IMR-90 (cell line): Measurements from ENCODE around the gene ARL6IP5. TPM values are rescaled to one million over a fixed set of nuclear protein-coding genes. Genes with fewer than 3 reads are reported as not detected.

Experiments used
- ATAC-seq: fragments of 200-7000 bp; cut with Tn5 transposase; 2 replicates; pipeline ENCODE4 v1.9.1; 2020; ENCODE audit warnings: low read depth, mild to moderate bottlenecking, moderate library complexity
- BruUV-seq: library from RNA; stranded (reverse); fragments of 400-500 nt; replicated peaks from 2 replicates; lab custom pipeline; 2021; lab: Mats Ljungman, UMichigan
- CTCF ChIA-PET: fragments of 300-600 bp; formaldehyde crosslinking; extraction: SDS; loops from one replicate; lab custom pipeline; 2021; ENCODE audit warnings: antibody characterized with exemption; lab: Yijun Ruan, JAX
- POLR2A ChIA-PET: fragments of 300-600 bp; sonication (Branson Sonifier 250); formaldehyde crosslinking; loops from one replicate; lab custom pipeline; 2022; ENCODE audit warnings: antibody characterized with exemption; ENCODE audit not compliant: unreplicated experiment; lab: Charles Lee
- DNase-seq: peaks from one replicate; pipeline ENCODE4 v3.0.0; 2013
- H2AFZ ChIP-seq: replicated peaks from 2 replicates; pipeline ENCODE3; 2013; ENCODE audit warnings: low read length, mild to moderate bottlenecking; ENCODE audit not compliant: poor library complexity
- H2AK5ac ChIP-seq: 2 replicates; pipeline ENCODE4 v1.6.1; 2013; ENCODE audit warnings: low read depth, low read length, inconsistent platforms
- H2AK9ac ChIP-seq: replicated peaks from 2 replicates; pipeline ENCODE3; 2013; ENCODE audit warnings: mild to moderate bottlenecking, low read depth, low read length, moderate library complexity; ENCODE audit not compliant: poor library complexity
- H2BK120ac ChIP-seq: 2 replicates; pipeline ENCODE4 v1.6.1; 2013; ENCODE audit warnings: low read depth, low read length, inconsistent platforms
- H2BK15ac ChIP-seq: 3 replicates; pipeline ENCODE4 v1.6.1; 2013; ENCODE audit warnings: low read depth, low read length, inconsistent platforms
- H2BK20ac ChIP-seq: 2 replicates; pipeline ENCODE4 v1.6.1; 2013; ENCODE audit warnings: low read depth, mild to moderate bottlenecking, inconsistent platforms, low read length, moderate library complexity
- H2BK5ac ChIP-seq: 2 replicates; pipeline ENCODE4 v1.6.1; 2013; ENCODE audit warnings: mild to moderate bottlenecking, low read depth, low read length, inconsistent platforms; ENCODE audit not compliant: poor library complexity, severe bottlenecking
- H3K14ac ChIP-seq: replicated peaks from 2 replicates; pipeline ENCODE4 v1.6.1; 2013; ENCODE audit warnings: low read depth, low read length, inconsistent platforms
- H3K18ac ChIP-seq: 2 replicates; pipeline ENCODE4 v1.6.1; 2013; ENCODE audit warnings: low read depth, low read length, control low read depth
- H3K23ac ChIP-seq: 2 replicates; pipeline ENCODE4 v1.6.1; 2013; ENCODE audit warnings: low read depth, low read length, inconsistent platforms
- H3K27ac ChIP-seq: 2 replicates; pipeline ENCODE4 v1.5.1; 2013; ENCODE audit warnings: mild to moderate bottlenecking, control low read depth, low read length; ENCODE audit not compliant: insufficient read depth
- H3K27me3 ChIP-seq: 2 replicates; pipeline ENCODE4 v1.6.1; 2013; ENCODE audit warnings: low read length; ENCODE audit not compliant: control insufficient read depth, insufficient read depth
- H3K36me3 ChIP-seq: 2 replicates; pipeline ENCODE4 v1.6.1; 2013; ENCODE audit warnings: low read length, mixed read lengths; ENCODE audit not compliant: control insufficient read depth, insufficient read depth
- H3K4ac ChIP-seq: 2 replicates; pipeline ENCODE4 v1.6.1; 2013; ENCODE audit warnings: low read depth, low read length, inconsistent platforms
- H3K4me1 ChIP-seq: 2 replicates; pipeline ENCODE4 v1.6.1; 2013; ENCODE audit warnings: low read length, mixed read lengths; ENCODE audit not compliant: control insufficient read depth, insufficient read depth
- H3K4me2 ChIP-seq: 2 replicates; pipeline ENCODE4 v1.6.1; 2013; ENCODE audit warnings: low read depth, mild to moderate bottlenecking, control low read depth, low read length, moderate library complexity
- H3K4me3 ChIP-seq: 2 replicates; pipeline ENCODE4 v1.5.1; 2013; ENCODE audit warnings: low read depth, mild to moderate bottlenecking, control low read depth, low read length, moderate library complexity; ENCODE audit not compliant: insufficient read depth
- H3K56ac ChIP-seq: 2 replicates; pipeline ENCODE4 v1.6.1; 2013; ENCODE audit warnings: low read length, inconsistent platforms; ENCODE audit not compliant: insufficient read depth; ENCODE audit errors: extremely low read depth
- H3K79me1 ChIP-seq, 2 experiments: 2 replicates each; pipeline ENCODE4 v1.6.1; 2013; ENCODE audit warnings: low read length in 2 of 2, inconsistent platforms in 1 of 2, low read depth in 1 of 2
- H3K9ac ChIP-seq: 2 replicates; pipeline ENCODE4 v1.6.1; 2013; ENCODE audit warnings: low read depth, low read length, control low read depth
- H3K9me1 ChIP-seq: 2 replicates; pipeline ENCODE4 v1.6.1; 2013; ENCODE audit warnings: low read length, inconsistent platforms; ENCODE audit not compliant: insufficient read depth
- H3K9me3 ChIP-seq: 2 replicates; pipeline ENCODE4 v1.6.1; 2013; ENCODE audit warnings: low read length; ENCODE audit not compliant: control insufficient read depth, insufficient read depth
- H4K20me1 ChIP-seq: 2 replicates; pipeline ENCODE4 v1.6.1; 2013; ENCODE audit warnings: low read length, inconsistent platforms; ENCODE audit not compliant: insufficient read depth
- H4K5ac ChIP-seq: 2 replicates; pipeline ENCODE4 v1.6.1; 2013; ENCODE audit warnings: mild to moderate bottlenecking, low read depth, low read length, control low read depth
- H4K8ac ChIP-seq, 2 experiments: 2 replicates each; pipeline ENCODE4 v1.6.1; 2013; ENCODE audit warnings: low read depth in 2 of 2, low read length in 2 of 2, control low read depth in 1 of 2, inconsistent platforms in 1 of 2
- H4K91ac ChIP-seq: 2 replicates; pipeline ENCODE4 v1.6.1; 2013; ENCODE audit warnings: low read depth, low read length, inconsistent platforms; ENCODE audit not compliant: insufficient read depth
- BHLHE40 ChIP-seq: fragments of 150-350 bp; IDR thresholded peaks from 2 replicates; pipeline ENCODE4 v1.6.1; 2016; ENCODE audit warnings: mild to moderate bottlenecking, low read depth, low read length
- CEBPB ChIP-seq: IDR thresholded peaks from 2 replicates; pipeline ENCODE4 v1.6.1; 2012; ENCODE audit warnings: low read depth, low read length, improper control_type of control experiment
- CHD1 ChIP-seq: IDR thresholded peaks from 2 replicates; pipeline ENCODE4 v1.6.1; 2012; ENCODE audit warnings: low read depth, low read length, improper control_type of control experiment
- FOS ChIP-seq: fragments of 150-350 bp; IDR thresholded peaks from 2 replicates; pipeline ENCODE4 v1.6.1; 2016; ENCODE audit warnings: low read depth, low read length
- MAFK ChIP-seq: IDR thresholded peaks from 2 replicates; pipeline ENCODE4 v1.6.1; 2012; ENCODE audit warnings: low read depth, low read length, improper control_type of control experiment
- MAZ ChIP-seq: IDR thresholded peaks from 2 replicates; pipeline ENCODE4 v1.6.1; 2012; ENCODE audit warnings: low read depth, mild to moderate bottlenecking, low read length, improper control_type of control experiment, moderate library complexity, borderline replicate concordance
- MXI1 ChIP-seq: IDR thresholded peaks from 2 replicates; pipeline ENCODE4 v1.6.1; 2012; ENCODE audit warnings: low read depth, mild to moderate bottlenecking, low read length, moderate library complexity, borderline replicate concordance
- NFE2L2 ChIP-seq: fragments of 150-350 bp; IDR thresholded peaks from 2 replicates; pipeline ENCODE4 v1.6.1; 2016; ENCODE audit warnings: low read depth, mild to moderate bottlenecking, low read length
- POLR2A ChIP-seq: IDR thresholded peaks from 2 replicates; pipeline ENCODE4 v1.6.1; 2012; ENCODE audit warnings: mild to moderate bottlenecking, low read depth, low read length
- RAD21 ChIP-seq: IDR thresholded peaks from 2 replicates; pipeline ENCODE4 v1.6.1; 2012; ENCODE audit warnings: low read length, improper control_type of control experiment
- RCOR1 ChIP-seq: IDR thresholded peaks from 2 replicates; pipeline ENCODE4 v1.6.1; 2012; ENCODE audit warnings: mild to moderate bottlenecking, low read length, improper control_type of control experiment; ENCODE audit not compliant: insufficient replicate concordance
- RFX5 ChIP-seq: IDR thresholded peaks from 2 replicates; pipeline ENCODE4 v1.8.0; 2012; ENCODE audit warnings: low read depth, mild to moderate bottlenecking, low read length, moderate library complexity
- SMC3 ChIP-seq: fragments of 150-350 bp; IDR thresholded peaks from 2 replicates; pipeline ENCODE4 v1.6.1; 2016; ENCODE audit warnings: low read depth, mild to moderate bottlenecking, antibody characterized with exemption, low read length, moderate library complexity
- USF2 ChIP-seq: fragments of 150-350 bp; IDR thresholded peaks from 2 replicates; pipeline ENCODE4 v1.6.1; 2017; ENCODE audit warnings: mild to moderate bottlenecking, antibody characterized with exemption, low read length, low read depth
- WGBS, 2 experiments: methylation state at CpG; one replicate each; pipeline versions ENCODE4 v1.1.5 to v1.1.7; 2013; ENCODE audit warnings: missing lambda C conversion rate in 2 of 2; ENCODE audit not compliant: insufficient read length in 1 of 2; ENCODE audit errors: extremely low coverage in 2 of 2; 5-methylcytosine and 5-hydroxymethylcytosine counted together
- dilution Hi-C: fragments of 300-500 bp; cut with HindIII; formaldehyde crosslinking; loops from one replicate; pipeline ENCODE4 v1.14.3; 2018; ENCODE audit warnings: low sequenced_read_pairs; ENCODE audit not compliant: unreplicated experiment
- in situ Hi-C: fragments of 300-500 bp; cut with MboI; formaldehyde crosslinking; loops from 3 replicates; pipeline ENCODE4 v1.14.3; 2019; ENCODE audit warnings: low sequenced_read_pairs, inconsistent platforms, mixed read lengths
- intact Hi-C: fragments of 100-400 bp; cut with micrococcal nuclease; formaldehyde crosslinking; loops from 2 replicates; pipeline ENCODE4 v1.10.0; 2022
- polyA plus RNA-seq, 3 experiments: library from polyadenylated mRNA; depleted of rRNA; stranded (reverse); fragments of >200 nt; gene quantifications; 2 replicates each; pipeline ENCODE4 v1.2.3, GENCODE V29; 2012; ENCODE audit warnings: low replicate concordance in 1 of 3
- total RNA-seq: library from RNA; depleted of rRNA; stranded (reverse); fragments of >200 nt; gene quantifications from 2 replicates; pipeline ENCODE4 v1.2.3, GENCODE V29; 2012
- TF ChIP-seq, protein P1 (sequence below): conservative IDR thresholded peaks from 2 replicates; pipeline ENCODE4 v1.5.1; 2012; ENCODE audit warnings: mild to moderate bottlenecking, low read depth, low read length, improper control_type of control experiment
- TF ChIP-seq, protein P2 (sequence below): fragments of 150-350 bp; IDR thresholded peaks from 2 replicates; pipeline ENCODE4 v1.6.1; 2016; ENCODE audit warnings: low read depth, mild to moderate bottlenecking, low read length, moderate library complexity, borderline replicate concordance

The ARL6IP5 gene
- total and polyA plus RNA-seq, 2 of the 4 experiments (the other 2 are of a cell fraction) = 76.4 to 98.8 TPM

- ChIA-PET POLR2A (no interaction called here), CTCF (interaction anchor here (0.8 to 1.6 kb wide), 7 partner anchors 13 to 185 kb away, joined by 3 to 12 read pairs (median 3); no protein-coding TSS in a partner anchor)
- H4K5ac ChIP-seq = no peak overlapping the region
- H3K4me2 ChIP-seq = no peak overlapping the region
- H2BK20ac ChIP-seq = no peak overlapping the region
- H4K91ac ChIP-seq = no peak overlapping the region
- no CpG with 5 or more reads among the region's 8 CpGs for WGBS, 2 experiments
- no peak overlapping the region for H2AK9ac ChIP-seq
- H3K18ac ChIP-seq = no peak overlapping the region
- H3K56ac ChIP-seq = no peak overlapping the region
- no peak overlapping the region for H3K4ac ChIP-seq
- DNase-seq = no peak
- no peaks in the 10 kb centered on the region for H4K20me1 ChIP-seq
- in situ Hi-C loops = no loop called here
- no peak overlapping the region for H2BK5ac ChIP-seq
- H3K9ac ChIP-seq = no peak overlapping the region
- no peak overlapping the region for H2BK120ac ChIP-seq
- ATAC-seq = no peak
- H3K27me3 ChIP-seq = peaks cover 8% of the 10 kb centered on the region
- TF ChIP-seq MAZ = no peak
- TF ChIP-seq MXI1 = no peak
- TF ChIP-seq SMC3 = no peak
- TF ChIP-seq CHD1 = no peak
- no peak for TF ChIP-seq RFX5
- TF ChIP-seq, protein P1, sequence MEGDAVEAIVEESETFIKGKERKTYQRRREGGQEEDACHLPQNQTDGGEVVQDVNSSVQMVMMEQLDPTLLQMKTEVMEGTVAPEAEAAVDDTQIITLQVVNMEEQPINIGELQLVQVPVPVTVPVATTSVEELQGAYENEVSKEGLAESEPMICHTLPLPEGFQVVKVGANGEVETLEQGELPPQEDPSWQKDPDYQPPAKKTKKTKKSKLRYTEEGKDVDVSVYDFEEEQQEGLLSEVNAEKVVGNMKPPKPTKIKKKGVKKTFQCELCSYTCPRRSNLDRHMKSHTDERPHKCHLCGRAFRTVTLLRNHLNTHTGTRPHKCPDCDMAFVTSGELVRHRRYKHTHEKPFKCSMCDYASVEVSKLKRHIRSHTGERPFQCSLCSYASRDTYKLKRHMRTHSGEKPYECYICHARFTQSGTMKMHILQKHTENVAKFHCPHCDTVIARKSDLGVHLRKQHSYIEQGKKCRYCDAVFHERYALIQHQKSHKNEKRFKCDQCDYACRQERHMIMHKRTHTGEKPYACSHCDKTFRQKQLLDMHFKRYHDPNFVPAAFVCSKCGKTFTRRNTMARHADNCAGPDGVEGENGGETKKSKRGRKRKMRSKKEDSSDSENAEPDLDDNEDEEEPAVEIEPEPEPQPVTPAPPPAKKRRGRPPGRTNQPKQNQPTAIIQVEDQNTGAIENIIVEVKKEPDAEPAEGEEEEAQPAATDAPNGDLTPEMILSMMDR = no peak
- no peak for TF ChIP-seq POLR2A
- no peak for TF ChIP-seq USF2
- TF ChIP-seq CEBPB = no peak
- no peak for TF ChIP-seq FOS
- TF ChIP-seq RCOR1 = no peak
- no peak for TF ChIP-seq MAFK
- no peak for TF ChIP-seq RAD21
- no peak for TF ChIP-seq NFE2L2
- no peak for TF ChIP-seq BHLHE40
- TF ChIP-seq, protein P2, sequence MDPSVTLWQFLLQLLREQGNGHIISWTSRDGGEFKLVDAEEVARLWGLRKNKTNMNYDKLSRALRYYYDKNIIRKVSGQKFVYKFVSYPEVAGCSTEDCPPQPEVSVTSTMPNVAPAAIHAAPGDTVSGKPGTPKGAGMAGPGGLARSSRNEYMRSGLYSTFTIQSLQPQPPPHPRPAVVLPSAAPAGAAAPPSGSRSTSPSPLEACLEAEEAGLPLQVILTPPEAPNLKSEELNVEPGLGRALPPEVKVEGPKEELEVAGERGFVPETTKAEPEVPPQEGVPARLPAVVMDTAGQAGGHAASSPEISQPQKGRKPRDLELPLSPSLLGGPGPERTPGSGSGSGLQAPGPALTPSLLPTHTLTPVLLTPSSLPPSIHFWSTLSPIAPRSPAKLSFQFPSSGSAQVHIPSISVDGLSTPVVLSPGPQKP = no peak
- no peak overlapping the region for H2AK5ac ChIP-seq
- intact Hi-C loops = loop anchor here (1.0 to 10.0 kb wide), 3 partner anchors 184 to 553 kb away; no protein-coding TSS in a partner anchor
- no peak overlapping the region for H3K23ac ChIP-seq
- no peak overlapping the region for H4K8ac ChIP-seq
- H3K27ac ChIP-seq = no peak overlapping the region
- no peak overlapping the region for H3K4me3 ChIP-seq
- H3K9me3 ChIP-seq = no peaks in the 10 kb centered on the region
- no peaks in the 10 kb centered on the region for H3K9me1 ChIP-seq
- dilution Hi-C loops = no loop called here
- H3K14ac ChIP-seq = no peak overlapping the region
- H3K4me1 ChIP-seq = no peaks in the 10 kb centered on the region
- H2AFZ ChIP-seq = no peak overlapping the region
- H3K79me1 ChIP-seq = no peaks in the 10 kb centered on the region
- no peak overlapping the region for H2BK15ac ChIP-seq
- no peaks in the 10 kb centered on the region for H3K36me3 ChIP-seq
- no TSS peak for BruUV-seq
Observed at GRCh38 chr3:69121950-69122349, 37.2 kb downstream of the ARL6IP5 start.
